Vagina (tissue), 2 donors: ENCODE data around the gene SRPRA.

Source experiments
- CTCF ChIP-seq, 3 experiments: fragments of 450-650 bp in 2 of 3; fragments of 200-600 bp in 1 of 3; sonication (generic) in 1 of 3; IDR thresholded peaks; one replicate each; pipeline ENCODE4 v1.5.1; 2017 to 2019; ENCODE audit warnings: antibody characterized with exemption in 3 of 3, mild to moderate bottlenecking in 2 of 3, moderate library complexity in 2 of 3
- POLR2A ChIP-seq, 2 donors: fragments of 450-650 bp; IDR thresholded peaks; one replicate each; pipeline ENCODE4 v1.6.1; 2017; ENCODE audit warnings: antibody characterized with exemption in 2 of 2, mild to moderate bottlenecking in 2 of 2, moderate library complexity in 2 of 2
- POLR2AphosphoS5 ChIP-seq, 2 donors: sonication (generic); formaldehyde crosslinking; IDR thresholded peaks; one replicate each; pipeline ENCODE4 v1.9.0; 2017; ENCODE audit warnings: antibody characterized with exemption in 2 of 2, mild to moderate bottlenecking in 2 of 2, low read depth in 1 of 2; ENCODE audit not compliant: insufficient read depth in 1 of 2

GRCh38 chr11:126233391-126233790 is 35.3 kb downstream of the SRPRA start:
- TF ChIP-seq CTCF (IDR thresholded peaks at IDR 0.05) (no peak), POLR2A (IDR thresholded peaks at IDR 0.05) (no peak), POLR2AphosphoS5 (IDR thresholded peaks at IDR 0.05; ENCODE audit: insufficient read depth in 1 of 2, low read depth in 1 of 2) (no peak)
